AG04450 (cell line): Measurements from ENCODE around the gene PPP6C. TPM values are rescaled to one million over a fixed set of nuclear protein-coding genes. Genes with fewer than 3 reads are reported as not detected.
"Not testable (repeated sequence)": the region's sequence is repeated elsewhere in the genome, so short reads cannot be mapped to it uniquely, and the experiment has no call there.

Experiments
- CTCF ChIA-PET: fragments of 300-600, 350-600 bp; formaldehyde crosslinking; extraction: SDS; loops from one replicate; lab custom pipeline; 2022; ENCODE audit warnings: antibody characterized with exemption, inconsistent platforms; lab: Charles Lee
- POLR2A ChIA-PET: fragments of 350-600 bp; formaldehyde crosslinking; extraction: SDS; loops from one replicate; lab custom pipeline; 2021; ENCODE audit warnings: antibody characterized with exemption, inconsistent platforms; lab: Yijun Ruan, JAX
- DNase-seq: peaks from one replicate; pipeline ENCODE4 v3.0.0-alpha.2; 2011; ENCODE audit warnings: low read depth, low spot score
- H3K27ac ChIP-seq: one replicate; pipeline ENCODE4 v1.5.1; 2012; ENCODE audit warnings: low read depth, low read length, control low read depth
- H3K27me3 ChIP-seq: one replicate; pipeline ENCODE4 v1.6.0; 2012; ENCODE audit warnings: low read length; ENCODE audit not compliant: control insufficient read depth, insufficient read depth
- H3K4me3 ChIP-seq: 2 replicates; pipeline ENCODE4 v1.5.1; 2011; ENCODE audit warnings: mild to moderate bottlenecking, low read depth, low read length, control low read depth
- H3K9me3 ChIP-seq: 2 replicates; pipeline ENCODE4 v1.5.1; 2012; ENCODE audit warnings: low read length; ENCODE audit not compliant: control insufficient read depth, insufficient read depth
- CTCF ChIP-seq: IDR thresholded peaks from 2 replicates; pipeline ENCODE4 v1.5.1; 2011; ENCODE audit warnings: low read depth, low read length, control low read depth, inconsistent platforms
- polyA plus RNA-seq: library from polyadenylated mRNA; depleted of rRNA; stranded (reverse); fragments of >200 nt; gene quantifications from 2 replicates; pipeline ENCODE4 v1.2.3, GENCODE V29; 2011

Gene PPP6C
- polyA plus RNA-seq, 1 experiment = 34.8 TPM

- ChIA-PET POLR2A (no interaction called here), CTCF (no interaction called here)
- no peak for DNase-seq
- H3K4me3 ChIP-seq = no peak overlapping the region
- no peaks in the 10 kb centered on the region for H3K9me3 ChIP-seq
- H3K27ac ChIP-seq = no peak overlapping the region
- H3K27me3 ChIP-seq = no peaks in the 10 kb centered on the region
- TF ChIP-seq CTCF = no peak
Observed at GRCh38 chr9:125214186-125214585, 24.6 kb upstream of the PPP6C start.

DNA sequence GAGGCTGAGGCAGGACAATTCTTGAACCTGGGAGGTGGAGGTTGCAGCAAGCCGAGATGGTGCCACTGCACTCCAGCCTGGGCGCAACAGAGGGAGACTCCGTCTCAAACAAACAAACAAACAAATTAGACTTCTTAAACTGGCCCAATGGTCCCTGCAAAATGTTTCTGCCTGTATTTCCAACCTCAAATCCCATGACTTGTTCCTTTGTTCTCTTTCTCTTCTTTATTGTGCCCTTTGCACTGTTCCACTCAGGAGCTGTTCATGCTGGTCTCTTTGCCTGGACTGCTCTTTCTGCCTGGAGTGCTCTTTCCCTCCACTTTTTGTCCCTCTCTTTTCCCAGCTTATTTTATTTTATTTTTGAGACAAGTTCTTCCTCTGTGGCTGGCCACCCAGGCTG, 14.9 kb upstream of the PPP6C start:
- CTCF ChIA-PET = no interaction called here
- TF ChIP-seq CTCF = no peak
- POLR2A ChIA-PET = interaction anchor here (0.6 kb wide), 2 partner anchors 56 to 162 kb away, joined by 3 to 10 read pairs; no protein-coding TSS in a partner anchor

GRCh38 chr9:125202846-125203618, 13.4 kb upstream of the PPP6C start:
- Histone ChIP-seq H3K27me3 (no peaks in the 10 kb centered on the region), H3K4me3 (no peak overlapping the region), H3K9me3 (no peaks in the 10 kb centered on the region), H3K27ac (peak overlapping the region; percentile 47)
- TF ChIP-seq CTCF = peak; percentile 38
- DNase-seq = no peak
- CTCF ChIA-PET = no interaction called here
- POLR2A ChIA-PET = interaction anchor here (1.6 kb wide), 1 partner anchor 38 kb away, joined by 6 read pairs; the partner anchor contains the start of gene HSPA5

More for the DNA sequence above, 14.9 kb upstream of the PPP6C start:
- Histone ChIP-seq H3K9me3 (no peaks in the 10 kb centered on the region), H3K4me3 (no peak overlapping the region), H3K27me3 (no peaks in the 10 kb centered on the region), H3K27ac (no peak overlapping the region)
- no peak for DNase-seq

GRCh38 chr9:125200216-125201047, 10.8 kb upstream of the PPP6C start, which contains the start of gene RABEPK:
Gene RABEPK (plus strand): TSS chr9:125200542. CDS start chr9:125203014, 2,472 bp downstream.
- H3K4me3 ChIP-seq = peak within 1 kb of the TSS; percentile 85
- DNase-seq = peak; percentile 90
- CTCF ChIA-PET = interaction anchor here (0.6 kb wide), 1 partner anchor 135 kb away, joined by 3 read pairs; no protein-coding TSS in a partner anchor
- H3K27ac ChIP-seq = peak within 1 kb of the TSS; percentile 90
- TF ChIP-seq CTCF = no peak
- POLR2A ChIA-PET = interaction anchor here (0.7 to 2.0 kb wide), 5 partner anchors 10 to 1758 kb away, joined by 3 to 20 read pairs (median 6); partner anchors contain the start of gene HSPA5
- H3K27me3 ChIP-seq = no peaks in the 10 kb centered on the region
- no peaks in the 10 kb centered on the region for H3K9me3 ChIP-seq

- H3K27me3 ChIP-seq, H3K27ac ChIP-seq, CTCF ChIA-PET, POLR2A ChIA-PET, H3K9me3 ChIP-seq, H3K4me3 ChIP-seq, DNase-seq: not testable (repeated sequence)
Observed at GRCh38 chr9:125195591-125195990, 6.0 kb upstream of the PPP6C start.

GRCh38 chr9:125194466-125194865, 4.9 kb upstream of the PPP6C start:
- H3K4me3 ChIP-seq, CTCF ChIA-PET, H3K27ac ChIP-seq, H3K27me3 ChIP-seq, H3K9me3 ChIP-seq, DNase-seq: not testable (repeated sequence)
- POLR2A ChIA-PET = interaction anchor here (0.8 kb wide), 1 partner anchor 47 kb away, joined by 16 read pairs; the partner anchor contains the start of gene HSPA5
